Smooth muscle cell (in vitro differentiated cells): ENCODE results near the gene CCDC190. TPM values are rescaled to one million over a fixed set of nuclear protein-coding genes. Genes with fewer than 3 reads are reported as not detected.

ENCODE experiments used
- DNase-seq: peaks from one replicate; lab custom pipeline; 2025; ENCODE audit not compliant: unreplicated experiment; lab: John Stamatoyannopoulos, UW
- H2AFZ ChIP-seq: fragments of 200-600 bp; sonication (generic); 2 replicates; pipeline ENCODE4 v1.6.0; 2016; ENCODE audit warnings: antibody characterized with exemption, low read depth, mild to moderate bottlenecking
- H3F3A ChIP-seq: fragments of 200-600 bp; sonication (generic); 2 replicates; pipeline ENCODE4 v1.6.0; 2017; ENCODE audit warnings: antibody characterized with exemption, low read depth
- H3K27ac ChIP-seq: fragments of 200-600 bp; sonication (generic); 2 replicates; pipeline ENCODE4 v1.5.1; 2016; ENCODE audit warnings: low read depth, mild to moderate bottlenecking
- H3K27me3 ChIP-seq: fragments of 200-600 bp; sonication (generic); 2 replicates; pipeline ENCODE4 v1.6.1; 2016; ENCODE audit warnings: low read depth, mild to moderate bottlenecking
- H3K36me3 ChIP-seq: fragments of 200-600 bp; sonication (generic); 2 replicates; pipeline ENCODE4 v1.5.1; 2016; ENCODE audit warnings: low read depth
- H3K4me1 ChIP-seq: fragments of 200-600 bp; sonication (generic); 2 replicates; pipeline ENCODE4 v1.5.1; 2016; ENCODE audit warnings: low read depth
- H3K4me2 ChIP-seq: fragments of 200-600 bp; sonication (generic); 2 replicates; pipeline ENCODE4 v1.6.0; 2016; ENCODE audit warnings: mild to moderate bottlenecking
- H3K4me3 ChIP-seq: fragments of 200-600 bp; sonication (generic); 2 replicates; pipeline ENCODE4 v1.5.1; 2016; ENCODE audit warnings: mild to moderate bottlenecking
- H3K79me2 ChIP-seq: fragments of 200-600 bp; sonication (generic); 2 replicates; pipeline ENCODE4 v1.6.0; 2016; ENCODE audit warnings: low read depth, mild to moderate bottlenecking
- H3K9ac ChIP-seq: fragments of 200-600 bp; sonication (generic); 2 replicates; pipeline ENCODE4 v1.6.0; 2016; ENCODE audit warnings: low read depth
- H3K9me3 ChIP-seq: fragments of 200-600 bp; sonication (generic); replicated peaks from 2 replicates; pipeline ENCODE4 v1.5.1; 2016; ENCODE audit warnings: low read depth
- H4K20me1 ChIP-seq: fragments of 200-600 bp; sonication (generic); 2 replicates; pipeline ENCODE4 v1.6.0; 2016; ENCODE audit warnings: low read depth
- WGBS: methylation state at CpG from one replicate; pipeline ENCODE4 v1.1.7; 2016; ENCODE audit warnings: low lambda C conversion rate; 5-methylcytosine and 5-hydroxymethylcytosine counted together
- polyA plus RNA-seq: library from polyadenylated mRNA; unstranded; fragments of >200 nt; fragmentation: Nextera tagmentation; extraction: Ambion mirVana; gene quantifications from 2 replicates; pipeline ENCODE4 v1.2.1, GENCODE V29; 2016
- total RNA-seq: library from RNA; depleted of rRNA; stranded (reverse); fragments of >200 nt; gene quantifications from 2 replicates; pipeline ENCODE4 v1.2.3, GENCODE V29; 2014
- TF ChIP-seq, protein P1 (sequence below): fragments of 200-600 bp; sonication (generic); IDR thresholded peaks from 2 replicates; pipeline ENCODE4 v1.5.1; 2017; ENCODE audit warnings: borderline replicate concordance, mild to moderate bottlenecking, antibody characterized with exemption; ENCODE audit not compliant: insufficient read depth, poor library complexity, severe bottlenecking

CCDC190 gene
- total and polyA plus RNA-seq, 2 experiments from 2014 or later: not detected

- Histone ChIP-seq H3K36me3 (no peaks in the 10 kb centered on the region), H3K4me1 (no peaks in the 10 kb centered on the region), H2AFZ (no peak overlapping the region), H3K27me3 (no peaks in the 10 kb centered on the region), H3K4me3 (no peak overlapping the region), H4K20me1 (no peaks in the 10 kb centered on the region), H3K9me3 (no peaks in the 10 kb centered on the region), H3K27ac (no peak overlapping the region), H3K4me2 (no peak overlapping the region), H3F3A (peaks cover 2% of the 10 kb centered on the region), H3K9ac (no peak overlapping the region), H3K79me2 (no peaks in the 10 kb centered on the region)
- no peak for DNase-seq
- WGBS: 34% methylated on average over 5 of the region's 5 CpGs
- TF ChIP-seq, protein P1, sequence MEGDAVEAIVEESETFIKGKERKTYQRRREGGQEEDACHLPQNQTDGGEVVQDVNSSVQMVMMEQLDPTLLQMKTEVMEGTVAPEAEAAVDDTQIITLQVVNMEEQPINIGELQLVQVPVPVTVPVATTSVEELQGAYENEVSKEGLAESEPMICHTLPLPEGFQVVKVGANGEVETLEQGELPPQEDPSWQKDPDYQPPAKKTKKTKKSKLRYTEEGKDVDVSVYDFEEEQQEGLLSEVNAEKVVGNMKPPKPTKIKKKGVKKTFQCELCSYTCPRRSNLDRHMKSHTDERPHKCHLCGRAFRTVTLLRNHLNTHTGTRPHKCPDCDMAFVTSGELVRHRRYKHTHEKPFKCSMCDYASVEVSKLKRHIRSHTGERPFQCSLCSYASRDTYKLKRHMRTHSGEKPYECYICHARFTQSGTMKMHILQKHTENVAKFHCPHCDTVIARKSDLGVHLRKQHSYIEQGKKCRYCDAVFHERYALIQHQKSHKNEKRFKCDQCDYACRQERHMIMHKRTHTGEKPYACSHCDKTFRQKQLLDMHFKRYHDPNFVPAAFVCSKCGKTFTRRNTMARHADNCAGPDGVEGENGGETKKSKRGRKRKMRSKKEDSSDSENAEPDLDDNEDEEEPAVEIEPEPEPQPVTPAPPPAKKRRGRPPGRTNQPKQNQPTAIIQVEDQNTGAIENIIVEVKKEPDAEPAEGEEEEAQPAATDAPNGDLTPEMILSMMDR: no peak
These were observed 38.6 kb upstream of the CCDC190 start for GRCh38 chr1:162899422-162900146.

GRCh38 chr1:162893612-162893908 lies 32.6 kb upstream of the CCDC190 start:
- Histone ChIP-seq H3K36me3 (no peaks in the 10 kb centered on the region), H3K4me1 (peaks cover 11% of the 10 kb centered on the region), H3K27ac (no peak overlapping the region), H3K4me2 (no peak overlapping the region), H3K4me3 (no peak overlapping the region), H3K9me3 (no peaks in the 10 kb centered on the region), H3K9ac (no peak overlapping the region), H2AFZ (no peak overlapping the region), H3K79me2 (no peaks in the 10 kb centered on the region), H3K27me3 (no peaks in the 10 kb centered on the region), H3F3A (no peaks in the 10 kb centered on the region), H4K20me1 (no peaks in the 10 kb centered on the region)
- no peak for DNase-seq
- TF ChIP-seq, protein P1: no peak

- H3K36me3 ChIP-seq: no peaks in the 10 kb centered on the region
- no peak overlapping the region for H3K4me3 ChIP-seq
- DNase-seq: no peak
- no peaks in the 10 kb centered on the region for H3K9me3 ChIP-seq
- H3K27me3 ChIP-seq: no peaks in the 10 kb centered on the region
- H3K9ac ChIP-seq: no peak overlapping the region
- TF ChIP-seq, protein P1: no peak
- H3K79me2 ChIP-seq: no peaks in the 10 kb centered on the region
- H2AFZ ChIP-seq: no peak overlapping the region
- peaks cover 11% of the 10 kb centered on the region for H3K4me1 ChIP-seq
- H3F3A ChIP-seq: no peaks in the 10 kb centered on the region
- WGBS: 46% methylated on average over 5 of the region's 5 CpGs
- peak overlapping the region; percentile 22 for H3K4me2 ChIP-seq
- H4K20me1 ChIP-seq: no peaks in the 10 kb centered on the region
- no peak overlapping the region for H3K27ac ChIP-seq
These were observed 32.1 kb upstream of the CCDC190 start for GRCh38 chr1:162892906-162893611.

DNA sequence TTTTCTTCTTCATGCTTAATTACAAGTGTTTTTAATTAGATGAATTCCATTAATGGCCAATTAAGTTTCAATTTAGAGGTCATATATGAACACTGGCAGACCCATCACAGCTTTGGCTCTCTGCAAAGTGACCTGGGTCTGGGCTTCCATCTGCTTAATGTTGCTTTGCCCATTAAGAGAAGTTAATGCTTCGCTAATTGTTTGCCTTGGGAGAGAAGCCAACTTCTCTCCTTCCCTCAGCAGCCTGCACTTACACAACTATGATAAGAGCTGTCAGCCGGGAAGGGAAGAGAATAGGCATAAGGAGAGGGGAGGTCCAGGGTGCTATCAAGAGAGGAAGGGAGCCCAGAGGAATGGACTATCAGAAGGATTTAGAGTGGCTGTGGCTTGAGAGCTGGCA lies 29.0 kb upstream of the CCDC190 start:
- Histone ChIP-seq H3K27me3 (no peaks in the 10 kb centered on the region), H3K36me3 (no peaks in the 10 kb centered on the region), H3K9me3 (no peaks in the 10 kb centered on the region), H3K4me3 (no peak overlapping the region), H3K4me2 (no peak overlapping the region), H2AFZ (no peak overlapping the region), H3K27ac (no peak overlapping the region), H3K4me1 (peaks cover 11% of the 10 kb centered on the region), H4K20me1 (no peaks in the 10 kb centered on the region), H3K79me2 (no peaks in the 10 kb centered on the region), H3F3A (no peaks in the 10 kb centered on the region), H3K9ac (no peak overlapping the region)
- WGBS: 22% methylated on average over 2 of the region's 2 CpGs
- no peak for DNase-seq
- TF ChIP-seq, protein P1: no peak
